Thyroid gland (tissue), 4 donors: ENCODE results near the gene ANAPC2. TPM values are rescaled to one million over a fixed set of nuclear protein-coding genes. Genes with fewer than 3 reads are reported as not detected.
A peak's percentile ranks its signal among the peaks of the same experiment; 100 is the strongest.

Experiments used
- DNase-seq, 2 donors: peaks; one replicate each; pipeline ENCODE4 v3.0.0-alpha.2; 2019
- H3K27ac ChIP-seq, 3 donors: fragments of 200-600 bp; sonication (generic); 1 replicate in 2 of 3; 2 replicates in 1 of 3; pipeline ENCODE4 v1.5.1; 2016 to 2019; ENCODE audit warnings: mild to moderate bottlenecking in 1 of 3, moderate library complexity in 1 of 3
- H3K27me3 ChIP-seq: fragments of 200-600 bp; sonication (generic); one replicate; pipeline ENCODE4 v1.5.1; 2019
- H3K36me3 ChIP-seq, 2 donors: fragments of 200-600 bp; sonication (generic); one replicate each; pipeline ENCODE4 v1.5.1; 2016 to 2019
- H3K4me1 ChIP-seq, 2 donors: fragments of 200-600 bp; sonication (generic); one replicate each; pipeline ENCODE4 v1.5.1; 2017 to 2019
- H3K4me3 ChIP-seq, 3 donors: fragments of 200-600 bp; sonication (generic); replicated peaks in 1 of 3; 1 replicate in 2 of 3; 2 replicates in 1 of 3; pipeline ENCODE4 v1.5.1; 2016; ENCODE audit warnings: mild to moderate bottlenecking in 1 of 3
- H3K9me3 ChIP-seq: fragments of 200-600 bp; sonication (generic); one replicate; pipeline ENCODE4 v1.5.1; 2017
- CTCF ChIP-seq, 6 experiments: fragments of 200-600 bp in 3 of 6; fragments of 450-650 bp in 3 of 6; sonication (generic) in 3 of 6; IDR thresholded peaks; one replicate each; pipeline ENCODE4 v1.5.1; 2016 to 2019; ENCODE audit warnings: antibody characterized with exemption in 6 of 6, mild to moderate bottlenecking in 2 of 6, inconsistent platforms in 1 of 6, moderate library complexity in 1 of 6
- POLR2A ChIP-seq, 2 donors: fragments of 450-650 bp; IDR thresholded peaks; one replicate each; pipeline ENCODE4 v1.6.1; 2017; ENCODE audit warnings: antibody characterized with exemption in 2 of 2, mild to moderate bottlenecking in 2 of 2, moderate library complexity in 1 of 2
- WGBS, 2 donors: methylation state at CpG; one replicate each; pipeline ENCODE4 v1.1.5; 2017; 5-methylcytosine and 5-hydroxymethylcytosine counted together
- intact Hi-C: fragments of 100-400 bp; cut with DNase I; formaldehyde crosslinking; loops from one replicate; pipeline ENCODE4 v1.15.1; 2023
- total RNA-seq, 4 donors: library from RNA; depleted of rRNA; stranded (reverse); fragments of >200 nt; gene quantifications; one replicate each; pipeline ENCODE4 v1.2.3, GENCODE V29; 2016

Gene ANAPC2
- total RNA-seq, 4 donors from 2014 or later: 25.6 to 34.1 (median 31.8) TPM

DNA sequence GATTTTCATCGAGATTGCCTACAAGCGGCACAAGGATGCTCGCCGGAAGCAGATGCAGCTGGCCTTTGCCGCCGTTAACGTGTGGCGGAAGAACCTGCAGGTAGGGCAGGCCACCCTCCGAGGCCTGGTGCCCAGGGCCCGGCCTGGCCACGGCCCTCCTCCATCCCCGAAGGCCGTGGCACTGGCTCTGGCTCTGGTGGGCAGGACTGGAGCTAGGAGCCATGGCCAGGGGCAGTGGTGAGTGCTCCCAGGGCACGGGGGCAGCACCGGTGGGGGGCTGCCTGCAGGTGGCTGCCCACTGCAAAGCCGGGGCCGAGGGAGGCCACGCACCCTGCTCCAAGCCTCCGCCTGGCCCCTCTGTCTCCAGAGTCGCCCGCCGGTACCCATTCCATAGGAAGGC lies 24.6 kb downstream of the ANAPC2 start:
- 92 to 94% methylated on average over 3 to 13 of the region's 22 CpGs for WGBS, 2 donors
- peaks cover 53% of the 10 kb centered on the region for H3K27me3 ChIP-seq
- H3K27ac ChIP-seq: no peak overlapping the region
- TF ChIP-seq POLR2A (IDR thresholded peaks at IDR 0.05) (no peak), CTCF (IDR thresholded peaks at IDR 0.05) (no peak)
- H3K36me3 ChIP-seq: no peaks in the 10 kb centered on the region
- H3K4me3 ChIP-seq: no peak overlapping the region
- intact Hi-C loops: no loop called here
- H3K4me1 ChIP-seq: peaks cover 16 to 35% of the 10 kb centered on the region in 2 donors
- H3K9me3 ChIP-seq: no peaks in the 10 kb centered on the region
- no peak for DNase-seq

DNA sequence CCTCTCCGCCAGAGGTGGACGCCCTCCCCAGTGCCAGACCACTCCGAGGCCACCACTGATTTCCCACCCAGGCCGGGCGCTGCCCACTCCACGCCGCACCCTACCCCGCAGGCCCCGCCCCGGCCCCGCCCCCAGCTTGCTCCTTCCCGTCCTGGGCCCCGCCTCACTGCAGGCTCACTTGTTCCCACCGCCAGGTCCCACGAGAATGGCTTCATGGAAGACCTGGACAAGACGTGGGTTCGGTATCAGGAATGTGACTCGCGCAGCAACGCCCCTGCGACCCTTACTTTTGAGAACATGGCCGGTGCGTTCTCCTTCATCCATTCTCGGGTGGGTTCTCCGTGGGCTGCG lies 25.0 kb downstream of the ANAPC2 start:
- DNase-seq: no peak
- Histone ChIP-seq H3K27me3 (peaks cover 53% of the 10 kb centered on the region), H3K4me3 (no peak overlapping the region), H3K4me1 (peaks cover 15 to 30% of the 10 kb centered on the region in 2 donors), H3K27ac (no peak overlapping the region), H3K36me3 (no peaks in the 10 kb centered on the region), H3K9me3 (no peaks in the 10 kb centered on the region)
- TF ChIP-seq POLR2A (IDR thresholded peaks at IDR 0.05) (no peak), CTCF (IDR thresholded peaks at IDR 0.05) (no peak)
- intact Hi-C loops: no loop called here
- 27 to 42% methylated on average over 3 to 13 of the region's 26 CpGs for WGBS, 2 donors

DNA sequence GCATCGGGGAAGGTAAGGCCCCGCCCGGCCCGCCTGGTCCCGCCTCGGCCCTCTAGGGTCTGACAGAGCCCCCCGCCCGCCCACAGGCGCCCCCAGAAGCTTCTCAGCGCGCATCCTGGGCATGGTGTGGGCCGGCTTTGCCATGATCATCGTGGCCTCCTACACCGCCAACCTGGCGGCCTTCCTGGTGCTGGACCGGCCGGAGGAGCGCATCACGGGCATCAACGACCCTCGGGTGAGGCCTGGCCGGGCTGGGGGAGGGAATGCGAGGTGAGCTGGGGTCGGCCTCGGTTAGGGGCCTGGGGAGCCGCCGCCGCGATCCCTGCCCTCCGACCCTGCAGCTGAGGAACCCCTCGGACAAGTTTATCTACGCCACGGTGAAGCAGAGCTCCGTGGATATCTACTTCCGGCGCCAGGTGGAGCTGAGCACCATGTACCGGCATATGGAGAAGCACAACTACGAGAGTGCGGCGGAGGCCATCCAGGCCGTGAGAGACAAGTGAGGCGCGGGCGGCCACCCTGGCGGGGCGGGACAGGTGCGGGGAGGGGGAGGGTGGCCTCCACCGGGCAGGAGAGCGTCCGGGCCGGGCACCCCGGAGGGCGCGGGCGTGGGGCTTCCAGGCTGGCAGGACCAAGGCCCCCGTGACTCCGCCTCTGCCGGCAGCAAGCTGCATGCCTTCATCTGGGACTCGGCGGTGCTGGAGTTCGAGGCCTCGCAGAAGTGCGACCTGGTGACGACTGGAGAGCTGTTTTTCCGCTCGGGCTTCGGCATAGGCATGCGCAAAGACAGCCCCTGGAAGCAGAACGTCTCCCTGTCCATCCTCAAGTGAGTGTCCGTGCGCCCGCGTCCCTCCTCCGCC lies 25.6 kb downstream of the ANAPC2 start:
- intact Hi-C loops: no loop called here

DNA sequence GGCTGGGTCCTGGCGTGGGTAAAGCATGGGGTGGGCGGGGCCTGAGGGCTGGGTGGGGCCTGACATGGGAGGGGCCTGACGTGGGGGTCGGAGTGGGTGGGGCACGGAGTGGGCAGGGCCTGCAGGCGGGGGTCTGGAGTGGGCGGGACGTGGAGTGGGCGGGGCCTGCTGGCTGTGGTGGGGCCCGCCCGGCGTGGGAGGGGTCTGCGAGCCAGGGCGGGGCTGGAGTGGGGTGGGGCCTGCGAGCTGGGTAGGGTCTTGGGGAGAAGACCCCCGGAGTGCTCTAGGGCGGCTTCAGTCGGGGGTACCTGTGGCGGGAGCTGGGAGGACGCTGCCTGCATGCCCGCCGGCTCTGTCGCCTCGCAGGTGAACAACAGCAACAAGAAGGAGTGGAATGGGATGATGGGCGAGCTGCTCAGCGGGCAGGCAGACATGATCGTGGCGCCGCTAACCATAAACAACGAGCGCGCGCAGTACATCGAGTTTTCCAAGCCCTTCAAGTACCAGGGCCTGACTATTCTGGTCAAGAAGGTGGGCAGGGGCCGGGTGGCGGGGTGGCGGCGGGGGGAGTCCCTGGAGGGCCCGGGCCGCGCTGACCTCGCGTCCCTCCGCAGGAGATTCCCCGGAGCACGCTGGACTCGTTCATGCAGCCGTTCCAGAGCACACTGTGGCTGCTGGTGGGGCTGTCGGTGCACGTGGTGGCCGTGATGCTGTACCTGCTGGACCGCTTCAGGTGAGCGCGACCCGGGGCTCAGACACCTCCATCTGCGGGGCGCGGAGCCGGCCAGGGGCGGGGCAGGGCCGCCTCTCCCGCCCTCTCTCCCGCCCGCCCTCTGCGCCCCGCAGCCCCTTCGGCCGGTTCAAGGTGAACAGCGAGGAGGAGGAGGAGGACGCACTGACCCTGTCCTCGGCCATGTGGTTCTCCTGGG lies 26.5 kb downstream of the ANAPC2 start:
- Histone ChIP-seq H3K36me3 (no peaks in the 10 kb centered on the region), H3K27me3 (peaks cover 53% of the 10 kb centered on the region), H3K9me3 (no peaks in the 10 kb centered on the region), H3K4me1 (peaks cover 9 to 21% of the 10 kb centered on the region in 2 donors), H3K27ac (no peak overlapping the region), H3K4me3 (no peak overlapping the region)
- no peak for DNase-seq
- TF ChIP-seq CTCF (IDR thresholded peaks at IDR 0.05) (no peak), POLR2A (IDR thresholded peaks at IDR 0.05) (no peak)
- intact Hi-C loops: no loop called here
- WGBS, 2 donors: 3 to 4% methylated on average over 8 to 36 of the region's 71 CpGs

More for the DNA sequence above, 25.6 kb downstream of the ANAPC2 start:
- WGBS, 2 donors: 1 to 2% methylated on average over 14 to 21 of the region's 74 CpGs
- H3K36me3 ChIP-seq: no peaks in the 10 kb centered on the region
- H3K9me3 ChIP-seq: no peaks in the 10 kb centered on the region
- TF ChIP-seq CTCF (IDR thresholded peaks at IDR 0.05) (peak in 3 of 6 experiments; percentile 9 to 31 (median 27)), POLR2A (IDR thresholded peaks at IDR 0.05) (no peak)
- peak; percentile 48 to 54 for DNase-seq
- peaks cover 54% of the 10 kb centered on the region for H3K27me3 ChIP-seq
- no peak overlapping the region for H3K27ac ChIP-seq
- peaks cover 9 to 24% of the 10 kb centered on the region in 2 donors for H3K4me1 ChIP-seq
- no peak overlapping the region for H3K4me3 ChIP-seq
